ENCODE results near the gene PHOSPHO2.

PHOSPHO2 gene

DNA sequence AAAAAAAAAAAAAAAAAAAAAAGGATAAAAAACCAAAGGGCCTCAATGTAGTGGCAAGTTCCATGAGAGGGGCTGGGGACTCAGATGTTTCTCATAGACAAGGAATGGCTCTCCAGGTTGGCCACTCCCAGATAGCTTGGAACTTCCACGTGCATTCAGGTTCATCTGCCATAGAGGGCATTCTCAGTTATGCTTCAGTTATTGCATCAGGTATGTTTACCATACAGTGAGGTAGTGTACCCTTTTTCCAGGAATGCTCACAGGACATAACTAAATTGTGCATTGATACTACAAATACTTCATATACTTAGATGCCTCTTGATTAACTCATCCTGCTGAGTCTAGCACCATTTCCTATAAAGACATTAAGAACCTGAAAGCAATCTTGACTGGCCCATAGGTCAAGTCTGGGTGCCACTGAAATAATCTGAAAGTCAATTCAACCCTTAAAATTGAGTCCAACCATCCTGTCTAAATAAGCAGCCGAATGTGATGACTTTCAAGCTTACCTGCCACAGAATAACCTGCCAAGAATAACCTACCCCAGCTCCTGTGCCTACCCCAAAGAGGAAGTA is 24.7 kb downstream of the PHOSPHO2 start:
- DNase-seq = no peak

DNA sequence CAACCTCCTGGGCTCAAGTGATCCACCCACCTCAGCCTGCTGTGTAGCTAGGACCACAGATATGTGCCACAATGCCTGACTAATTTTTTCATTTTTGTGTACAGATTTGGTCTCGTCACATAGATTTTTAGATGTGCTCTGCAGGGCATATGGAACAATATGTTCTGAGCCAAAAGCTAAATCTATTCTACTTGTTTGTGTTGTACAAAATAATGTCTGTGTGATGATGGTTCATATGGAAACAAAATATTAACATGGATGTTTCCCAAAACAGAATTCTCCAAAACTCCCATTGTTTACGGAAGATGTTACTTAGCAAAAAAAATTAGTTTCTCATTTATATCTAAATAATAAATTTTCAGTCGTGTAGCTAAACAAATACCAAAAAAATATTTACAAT is 26.7 kb downstream of the PHOSPHO2 start:
- DNase-seq = no peak

DNA sequence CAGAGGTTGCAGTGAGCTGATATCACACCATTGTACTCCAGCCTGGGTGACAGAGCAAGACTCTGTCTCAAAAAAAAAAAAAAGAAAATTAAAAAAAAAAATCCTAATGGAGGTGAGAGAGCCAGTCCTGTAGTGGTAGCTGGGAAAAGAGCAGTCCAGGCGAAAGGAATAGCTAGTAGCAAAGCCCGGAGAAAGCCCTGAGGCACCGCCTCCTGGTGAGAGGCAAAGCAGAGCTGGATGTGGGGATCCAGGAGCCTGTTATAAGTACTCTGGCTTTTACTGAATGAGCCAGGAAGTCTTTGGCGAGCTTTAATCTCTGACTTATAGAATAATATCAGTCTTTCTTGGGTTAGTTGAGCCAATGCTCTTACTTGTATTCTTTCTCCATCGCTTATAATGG is 32.8 kb downstream of the PHOSPHO2 start:
- no peak for DNase-seq

DNA sequence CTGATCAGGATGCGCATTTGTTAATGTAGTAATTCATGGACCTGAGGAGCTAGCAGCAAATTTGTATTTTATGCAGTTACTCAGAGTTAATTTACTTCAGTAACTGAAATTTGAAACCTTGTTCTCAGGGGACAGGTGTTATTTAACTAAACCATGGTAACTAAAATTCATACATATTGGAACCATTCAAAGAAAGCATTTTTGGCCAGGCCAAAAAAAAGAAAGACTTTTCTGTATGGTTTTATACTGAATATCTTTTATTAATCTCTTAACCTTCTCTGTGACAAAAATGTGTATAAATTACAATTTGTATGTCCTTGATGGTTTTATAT is 35.0 kb downstream of the PHOSPHO2 start:
- no peak for DNase-seq

DNA sequence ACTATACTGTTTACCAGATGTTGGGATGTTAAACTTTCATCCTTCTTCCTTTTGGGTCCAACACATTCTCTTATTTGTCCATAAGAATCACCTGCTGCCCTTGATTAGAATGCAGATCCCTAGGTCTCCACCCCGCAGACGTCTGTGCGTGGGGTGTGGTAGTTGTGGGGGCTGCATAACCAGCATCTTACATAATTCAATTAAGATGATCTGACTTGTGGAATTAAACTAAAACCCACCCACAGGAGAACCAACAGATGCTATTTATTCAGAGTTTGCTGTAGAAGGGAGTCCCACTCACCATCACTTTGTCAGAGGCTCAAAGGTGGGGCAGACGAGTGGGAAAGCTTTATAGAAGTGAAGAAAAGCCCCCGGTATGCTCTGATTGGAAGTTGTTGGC is 37.8 kb downstream of the PHOSPHO2 start:
- no peak for DNase-seq

DNA sequence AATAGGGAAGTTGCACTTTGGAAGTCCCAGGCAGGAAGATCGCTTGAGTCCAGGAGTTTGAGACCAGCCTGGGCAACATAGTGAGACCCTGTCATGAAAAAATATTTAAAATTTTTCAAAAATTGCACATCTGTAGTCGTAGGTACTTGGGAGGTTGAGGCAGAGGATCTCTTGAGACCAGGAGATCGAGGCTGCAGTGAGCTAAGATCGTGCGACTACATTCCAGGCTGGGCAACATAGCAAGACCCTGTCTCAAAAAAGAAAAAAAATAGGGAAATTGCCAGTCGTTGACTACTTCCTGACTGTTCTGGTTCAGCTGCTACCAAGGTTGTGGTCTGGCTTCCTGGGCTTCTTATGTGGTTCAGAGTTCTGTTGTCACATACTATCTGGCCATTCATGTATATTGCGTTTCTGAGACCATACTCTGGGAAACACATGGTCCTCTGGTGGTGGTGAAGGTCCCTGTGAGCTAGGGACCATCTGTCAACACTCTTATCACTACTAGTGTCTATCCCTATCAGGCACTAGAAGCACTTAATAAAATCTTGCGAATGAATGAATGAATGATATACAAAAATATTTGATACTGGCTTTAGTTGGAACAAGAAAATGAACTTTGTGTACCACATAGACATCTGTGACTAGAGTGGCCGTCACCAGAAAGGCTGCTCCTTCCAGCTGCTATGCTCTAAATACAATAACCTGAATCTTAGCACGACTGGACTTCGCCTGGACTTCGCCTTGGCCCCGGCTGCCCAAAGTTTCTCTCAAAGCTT is 38.5 kb downstream of the PHOSPHO2 start:
- no peak for DNase-seq

DNA sequence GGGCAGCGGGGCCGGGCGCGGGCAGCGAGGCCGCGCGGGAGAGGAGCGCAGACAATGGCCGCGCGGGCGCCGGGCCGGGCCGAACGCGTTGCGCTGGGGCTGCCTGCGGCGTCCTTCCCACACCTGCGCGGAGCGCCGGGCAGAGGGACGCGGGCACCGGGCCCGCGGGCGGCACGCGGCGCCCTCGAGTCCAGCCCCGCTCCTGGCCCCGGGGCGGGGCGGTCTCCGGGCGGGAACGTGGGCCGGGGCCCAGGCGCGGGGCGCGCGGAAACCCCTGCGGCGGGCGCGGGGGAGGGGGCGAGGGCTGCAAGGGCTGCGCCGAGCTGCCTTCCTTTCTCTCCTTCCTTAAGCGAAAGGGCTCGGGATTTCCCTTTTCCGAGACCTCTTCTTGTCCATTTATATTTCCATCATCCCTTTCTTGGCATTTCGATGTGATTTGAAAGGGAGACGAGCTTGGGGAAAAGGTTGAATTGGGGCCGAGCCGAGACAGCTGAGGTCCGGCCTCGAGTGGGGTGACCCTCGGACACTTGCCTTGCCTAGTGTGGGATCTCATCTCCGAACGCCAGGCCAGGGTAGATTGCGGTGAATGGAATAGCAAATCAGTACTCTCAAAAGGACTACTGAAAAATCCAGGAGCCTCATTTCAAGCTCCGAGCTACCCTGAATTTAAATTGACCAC is 40.0 kb downstream of the PHOSPHO2 start:
- DNase-seq = no peak

DNA sequence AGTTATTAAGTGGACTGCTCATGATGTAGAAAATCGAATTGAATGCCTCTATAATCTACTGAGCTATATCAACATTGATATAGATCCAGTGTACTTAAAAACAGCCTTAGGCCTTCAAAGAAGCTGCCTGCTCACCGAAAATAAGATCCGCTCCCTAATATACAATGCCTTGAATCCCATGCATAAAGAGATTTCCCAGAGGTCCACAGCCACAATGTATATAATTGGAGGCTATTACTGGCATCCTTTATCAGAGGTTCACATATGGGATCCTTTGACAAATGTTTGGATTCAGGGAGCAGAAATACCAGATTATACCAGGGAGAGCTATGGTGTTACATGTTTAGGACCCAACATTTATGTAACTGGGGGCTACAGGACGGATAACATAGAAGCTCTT is 41.4 kb downstream of the PHOSPHO2 start:
- no peak for DNase-seq

DNA sequence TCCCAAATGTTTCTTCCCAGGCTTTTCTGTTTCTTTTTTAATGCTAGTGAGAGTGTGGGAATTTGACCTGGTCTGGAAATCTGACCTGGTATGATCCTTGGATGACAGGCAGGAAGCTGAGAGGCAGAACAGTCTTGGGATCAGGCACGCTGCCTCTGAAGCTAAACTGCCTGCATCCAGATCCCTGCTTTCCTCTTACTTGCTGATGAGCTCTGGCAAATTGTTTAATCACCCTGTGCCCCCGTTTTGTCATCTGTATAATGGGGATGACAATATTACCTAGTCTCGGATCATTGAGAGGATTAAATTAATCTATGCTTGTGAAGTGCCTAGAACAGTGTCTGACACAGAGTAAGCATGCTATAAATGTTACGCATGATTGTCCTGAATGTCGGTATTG is 42.6 kb downstream of the PHOSPHO2 start:
- DNase-seq = no peak

DNA sequence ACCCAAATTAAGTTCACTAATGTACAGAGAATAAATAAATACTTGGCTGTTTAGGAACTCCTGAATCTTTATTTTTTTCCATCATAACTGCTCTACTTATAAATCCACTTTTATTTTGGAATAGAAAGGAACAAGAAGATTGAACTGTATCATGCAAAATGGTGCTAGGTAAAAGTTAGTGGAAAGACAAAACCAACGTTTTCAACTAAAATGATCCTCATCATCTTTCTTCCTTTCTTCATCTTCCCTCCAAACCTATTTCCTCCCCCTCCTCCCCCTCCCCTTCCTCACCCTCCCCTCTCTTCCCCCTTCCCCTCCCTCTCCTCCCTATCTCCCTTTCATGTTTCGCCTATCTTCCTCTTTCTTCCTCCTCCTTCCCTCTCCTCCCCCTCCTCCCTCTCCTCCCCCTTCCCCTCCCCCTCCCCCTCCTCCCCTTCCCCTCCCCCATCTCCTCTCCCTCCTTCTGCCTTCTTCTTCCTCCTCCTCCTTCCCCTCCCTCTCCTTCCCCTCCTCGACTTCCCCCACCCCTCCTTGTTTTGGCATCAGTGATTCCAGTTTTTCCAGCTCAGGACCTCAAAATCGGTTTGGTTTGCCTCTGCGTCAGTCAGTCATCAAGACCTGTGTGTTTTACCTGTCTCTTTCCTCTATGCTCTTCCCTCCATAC is 44.4 kb downstream of the PHOSPHO2 start:
- DNase-seq = no peak

DNA sequence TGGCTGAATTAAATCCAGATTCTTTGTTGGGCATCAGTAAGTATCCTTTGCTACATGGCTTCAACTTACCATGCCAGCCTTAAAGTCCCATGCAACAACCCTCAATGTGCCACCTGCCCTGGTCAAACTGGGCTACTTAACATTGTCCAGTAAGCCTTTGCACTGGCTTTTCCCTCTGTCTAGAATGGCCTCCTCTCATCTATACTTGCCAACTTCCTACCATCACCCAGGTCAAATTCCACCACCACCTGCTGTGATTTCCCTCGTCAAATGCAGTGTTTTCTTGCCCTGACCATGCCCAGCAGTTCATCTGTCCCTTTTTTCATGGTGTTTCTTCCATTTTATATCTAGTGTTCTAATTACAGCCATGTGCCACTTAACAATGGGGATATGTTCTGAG is 45.1 kb downstream of the PHOSPHO2 start:
- DNase-seq = no peak

DNA sequence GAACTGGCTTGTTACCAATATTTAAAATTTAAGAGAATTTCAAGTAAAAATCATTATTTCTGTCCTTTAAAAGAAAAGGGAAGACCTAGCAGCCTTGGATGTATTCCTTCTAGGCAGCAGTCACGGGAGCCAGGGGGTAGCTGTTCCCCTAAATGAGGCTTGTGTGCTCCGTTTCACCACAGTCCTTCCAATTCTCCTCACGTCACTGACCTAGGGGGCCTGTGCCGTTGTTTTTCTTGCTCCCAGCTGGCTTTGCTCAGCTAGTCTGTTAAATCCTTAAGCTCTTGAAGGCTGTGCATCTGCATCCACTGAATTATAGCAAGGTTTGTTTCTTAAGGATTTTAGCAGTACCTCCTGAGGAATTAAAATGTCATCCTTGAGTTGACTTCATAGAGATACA is 49.3 kb downstream of the PHOSPHO2 start:
- DNase-seq = no peak

DNA sequence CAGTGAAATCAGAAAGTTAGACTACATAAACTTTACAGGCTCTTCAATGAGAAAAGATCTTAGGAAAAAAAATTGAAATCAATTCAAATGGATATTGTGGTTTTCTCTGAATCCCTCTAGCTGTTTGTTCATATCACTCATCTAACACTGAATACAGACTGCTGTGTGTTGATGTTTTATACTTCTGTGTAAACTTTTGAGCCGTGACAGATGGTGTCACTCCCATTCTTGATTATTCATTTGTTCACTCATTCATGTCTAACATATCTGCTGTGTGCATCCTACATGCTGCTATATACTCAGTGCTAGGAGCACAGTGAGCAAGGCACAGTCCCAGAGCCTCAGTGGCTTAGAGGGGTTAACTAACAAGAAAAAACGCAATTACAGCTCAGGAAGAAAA is 52.0 kb downstream of the PHOSPHO2 start:
- DNase-seq = no peak

DNA sequence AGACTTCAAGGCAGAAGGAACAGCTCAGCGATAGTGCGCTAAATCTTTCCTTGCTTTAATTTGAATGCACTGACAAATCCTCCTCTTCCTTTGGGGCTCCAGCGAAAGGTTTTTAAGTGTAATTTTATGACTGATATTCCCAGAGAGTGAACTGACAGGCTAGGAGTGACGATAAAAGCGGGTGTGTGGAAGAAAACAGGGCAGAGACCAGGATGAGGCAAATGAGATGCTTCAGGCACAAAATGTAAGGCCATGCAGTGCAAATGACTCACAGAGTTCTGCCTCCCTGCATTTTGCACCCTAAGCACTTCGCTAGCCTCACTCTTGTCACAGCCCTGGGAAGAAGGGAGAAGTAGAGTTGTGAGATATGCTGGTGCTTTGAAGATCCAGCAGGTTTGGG is 54.0 kb downstream of the PHOSPHO2 start:
- DNase-seq = no peak
